ENCODE data around the gene KSR1.
"Not testable (repeated sequence)": the region's sequence is repeated elsewhere in the genome, so short reads cannot be mapped to it uniquely, and the experiment has no call there.

KSR1 gene

DNA sequence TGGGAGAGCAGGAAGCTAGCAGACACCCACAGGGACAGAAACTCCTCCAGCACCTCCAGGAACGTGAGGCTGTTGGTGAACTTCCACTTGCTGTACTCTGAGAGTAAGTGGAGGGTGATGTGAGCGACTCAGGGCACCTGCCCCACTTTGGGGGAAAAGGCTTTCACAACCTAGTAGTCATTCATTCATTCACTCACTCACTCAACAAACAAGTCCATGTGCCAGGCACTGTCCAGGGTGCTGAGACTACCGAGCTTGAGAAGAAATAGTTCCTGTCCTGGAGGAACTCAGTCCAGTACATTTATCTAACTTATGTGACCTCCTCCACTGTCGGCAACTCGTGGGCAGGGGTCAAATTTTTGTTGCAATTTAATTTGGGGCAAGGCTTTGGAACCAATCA, 201.4 kb downstream of the KSR1 start:
- no peak for DNase-seq (ENCODE audit: low read depth)

DNA sequence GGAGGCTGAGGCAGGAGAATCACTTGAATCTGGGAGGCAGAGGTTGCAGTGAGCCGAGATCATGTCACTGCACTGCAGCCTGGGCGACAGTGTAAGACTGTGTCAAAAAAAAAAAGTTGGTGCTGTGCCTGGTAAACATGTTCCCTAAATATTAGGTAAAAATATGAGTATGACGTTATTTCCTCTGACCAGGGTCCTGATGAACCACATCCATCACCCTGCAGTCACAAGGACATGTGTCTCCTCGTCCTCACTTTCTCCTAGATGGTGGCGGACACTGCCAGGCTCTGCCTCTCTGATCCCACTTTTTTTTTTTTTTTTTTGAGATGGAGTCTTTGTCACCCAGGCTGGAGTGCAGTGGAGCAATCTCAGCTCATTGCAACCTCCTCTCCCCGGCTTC, 203.4 kb downstream of the KSR1 start:
- no peak for DNase-seq (ENCODE audit: low read depth)

DNA sequence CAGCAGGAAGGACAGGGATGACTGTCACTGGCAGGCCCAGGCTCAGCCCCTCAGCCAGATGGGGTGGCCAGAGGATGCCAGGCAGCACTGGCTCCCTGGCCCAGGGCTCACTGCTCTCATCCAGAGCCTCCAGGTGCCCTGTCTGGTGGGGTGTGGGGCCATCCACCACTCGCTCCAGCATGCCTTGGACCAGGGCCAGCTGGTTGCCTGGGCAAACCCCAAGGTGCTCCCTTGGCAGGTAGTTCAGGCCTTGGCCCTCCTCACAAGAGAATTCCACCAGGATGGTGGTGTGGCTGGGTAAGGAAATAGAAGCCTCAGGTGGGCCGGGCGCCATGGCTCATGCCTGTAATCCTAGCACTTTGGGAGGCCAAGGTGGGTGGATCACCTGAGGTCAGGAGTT, 204.2 kb downstream of the KSR1 start:
- DNase-seq (ENCODE audit: low read depth), result no peak

DNA sequence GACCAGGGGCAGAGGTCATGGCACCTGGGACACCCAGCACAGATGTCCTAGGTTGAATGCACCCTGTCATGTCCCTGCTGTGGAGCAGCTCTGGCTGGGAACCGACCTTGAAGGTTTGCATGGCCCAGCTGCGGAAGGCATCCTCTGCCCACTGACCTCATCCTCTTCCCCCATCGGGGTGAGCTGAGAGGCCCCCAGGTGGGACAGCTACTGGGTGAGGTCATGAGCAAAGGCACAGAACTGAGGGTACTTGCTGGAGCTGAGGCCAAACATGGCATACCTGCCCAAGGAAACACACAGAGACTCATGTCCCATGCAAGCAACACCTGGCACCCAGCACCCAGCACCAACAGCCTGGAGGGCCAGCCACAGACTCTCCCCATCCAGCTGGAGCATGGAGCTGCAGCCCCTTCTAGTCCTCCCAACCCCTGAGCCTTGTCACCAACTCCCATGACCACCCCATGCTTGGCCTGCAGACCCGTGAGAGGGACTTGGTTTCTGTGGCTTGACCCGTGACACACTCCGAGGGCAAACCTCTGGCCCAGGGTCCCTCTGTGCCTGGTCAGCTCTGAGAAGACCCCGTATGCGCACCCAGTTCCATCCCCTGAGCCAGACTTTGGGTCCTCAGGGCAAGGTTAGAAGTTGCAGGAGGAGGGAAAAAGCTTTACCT, 207.8 kb downstream of the KSR1 start:
- DNase-seq (ENCODE audit: low read depth), result no peak

DNA sequence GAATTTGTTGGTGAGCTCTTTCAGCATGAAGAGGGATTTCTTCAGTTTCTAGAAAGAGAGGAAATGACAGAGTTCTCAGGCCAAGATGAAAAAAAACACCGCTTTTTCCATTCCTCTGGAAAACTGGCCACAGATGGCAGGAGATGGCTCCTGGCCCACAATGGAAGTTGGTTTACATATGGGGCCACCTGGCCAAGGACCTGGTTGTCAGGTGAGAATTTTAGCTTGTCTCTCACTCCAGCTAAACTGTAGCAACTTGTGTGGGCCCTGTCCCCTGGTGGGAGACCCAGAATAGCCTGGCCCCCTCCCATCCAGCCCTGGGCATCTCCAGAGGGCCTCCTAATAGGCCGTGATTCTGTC, 208.3 kb downstream of the KSR1 start:
- DNase-seq (ENCODE audit: low read depth), result no peak

DNA sequence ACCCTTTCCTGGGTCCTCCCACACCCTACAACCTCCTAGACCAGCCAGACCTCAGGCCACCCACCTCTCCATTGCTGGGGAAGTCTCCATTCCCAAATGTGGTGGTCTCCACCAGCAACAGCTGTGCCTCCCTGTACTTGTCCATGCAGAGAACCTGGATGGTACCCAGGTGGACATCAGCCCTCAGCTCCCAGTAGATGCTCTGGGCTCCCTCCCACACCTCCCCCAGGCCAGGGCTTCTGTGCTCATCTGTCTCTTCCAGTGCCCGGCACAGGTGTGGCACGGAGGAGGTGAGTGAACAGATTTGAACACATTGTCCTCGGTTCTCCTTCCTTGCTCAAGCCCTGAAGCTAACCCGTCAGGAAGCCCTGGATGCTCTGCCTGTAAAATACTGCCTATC, 209.3 kb downstream of the KSR1 start:
- DNase-seq (ENCODE audit: low read depth), result no peak

DNA sequence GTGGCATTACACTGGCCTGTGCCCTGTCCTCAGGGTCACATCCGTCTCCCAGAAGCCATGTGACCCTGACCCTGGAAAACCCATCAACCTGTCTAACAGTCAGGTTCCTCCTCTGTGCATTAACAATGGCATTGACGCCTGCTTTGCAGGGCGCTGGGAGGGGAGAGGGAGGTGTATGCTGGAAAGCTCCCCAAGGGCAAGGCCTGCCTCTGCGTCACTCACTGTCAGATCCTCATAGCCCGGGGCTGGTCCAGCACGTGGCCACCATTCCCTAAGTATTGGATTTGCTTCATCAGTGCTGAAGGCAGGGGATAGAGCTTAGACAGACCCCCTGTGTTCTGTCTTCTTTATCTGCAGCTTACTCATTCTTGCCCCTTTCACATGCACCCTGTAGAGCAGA, 210.0 kb downstream of the KSR1 start:
- not testable (repeated sequence) for DNase-seq (ENCODE audit: low read depth)

DNA sequence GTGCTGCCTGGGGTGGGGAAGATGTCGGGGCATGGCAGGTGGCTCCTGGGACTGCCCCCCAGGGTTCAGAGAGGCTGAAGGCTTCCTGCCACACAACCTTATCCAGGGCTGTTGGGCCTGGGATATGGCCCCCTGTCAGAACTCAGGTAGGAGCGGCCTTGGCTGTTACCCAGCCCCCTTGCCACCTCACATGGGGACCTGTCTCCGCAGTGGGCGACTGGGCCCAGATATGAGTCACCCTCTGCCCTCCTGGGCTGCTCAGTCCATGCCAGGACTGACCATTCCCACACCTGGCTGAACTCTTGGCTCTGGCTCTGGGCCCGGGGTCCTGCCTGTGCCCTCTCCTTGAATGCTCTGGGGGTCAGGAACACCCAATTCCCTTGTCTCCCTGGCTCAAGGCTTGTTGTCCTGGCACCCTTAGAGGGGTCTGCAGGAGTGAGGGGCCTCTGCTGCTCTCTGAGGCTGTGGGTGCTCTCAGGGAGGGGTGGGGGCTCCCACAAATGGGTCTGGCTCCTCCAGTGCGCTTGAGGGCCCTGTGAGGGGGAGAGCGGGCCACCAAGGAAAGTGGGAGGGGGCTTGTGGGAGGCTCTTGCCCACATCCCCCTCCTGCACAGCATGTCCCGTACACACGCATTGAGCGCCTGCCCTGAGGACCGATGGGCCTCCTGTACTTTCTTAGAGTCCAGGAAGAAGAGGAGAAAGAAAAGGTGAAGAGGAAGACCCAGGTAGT, 210.7 kb downstream of the KSR1 start:
- no peak for DNase-seq (ENCODE audit: low read depth)

DNA sequence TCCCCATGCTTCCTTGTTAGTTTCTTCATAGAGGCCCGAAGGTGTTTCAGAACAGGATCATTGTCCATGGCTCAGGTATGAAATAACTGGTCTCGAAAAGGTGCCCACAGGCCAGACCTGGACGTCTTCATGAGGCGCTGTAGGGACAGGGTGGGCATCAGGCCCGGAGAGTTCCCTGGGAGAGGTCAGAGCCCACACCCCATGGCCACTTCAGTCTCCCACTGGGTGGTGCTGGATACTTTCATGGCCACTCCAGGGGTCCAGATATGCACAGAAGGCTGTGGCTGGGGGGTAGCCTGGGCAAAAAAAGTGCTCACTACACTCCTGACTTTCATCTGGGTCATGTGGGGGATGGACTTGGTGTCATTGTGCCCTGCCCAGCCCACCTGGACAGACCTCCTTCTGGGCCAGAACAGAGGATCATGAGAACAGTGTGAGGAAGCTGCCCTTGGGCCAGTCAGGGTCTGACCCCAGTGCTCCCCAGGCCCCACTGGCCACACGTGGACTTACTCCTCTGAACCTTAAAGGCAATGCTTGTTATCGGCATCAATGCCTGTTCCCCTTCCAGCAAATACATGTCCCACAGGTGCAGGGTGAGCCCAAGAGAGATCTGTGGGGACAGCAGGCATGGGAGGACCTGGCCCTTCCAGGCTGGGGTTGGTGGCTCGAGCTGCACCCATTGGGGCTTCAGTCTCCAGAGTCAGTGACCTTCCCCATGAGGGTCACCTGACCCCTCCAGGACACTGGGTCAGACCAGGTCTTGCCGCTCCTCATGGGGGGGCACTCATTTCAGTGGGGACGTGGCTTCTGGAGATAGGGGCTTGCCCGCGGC, 211.6 kb downstream of the KSR1 start:
- DNase-seq (ENCODE audit: low read depth), result no peak

DNA sequence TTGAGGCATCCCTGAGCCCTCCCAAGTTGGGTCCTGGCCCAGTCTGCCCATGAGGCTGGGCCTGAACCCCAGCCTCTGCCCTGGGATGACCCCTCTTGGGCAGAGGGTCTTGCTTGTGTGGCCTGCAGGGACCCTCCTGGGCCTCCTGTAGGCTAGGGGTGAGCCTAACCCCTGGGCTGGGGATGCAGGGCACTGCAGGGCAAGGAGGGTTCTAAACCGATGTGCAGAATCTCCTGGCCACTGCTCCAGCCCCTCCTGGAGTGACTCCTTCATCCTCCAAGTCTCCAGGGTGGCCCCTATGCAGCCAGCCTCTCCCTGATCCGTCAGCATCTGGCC, 212.2 kb downstream of the KSR1 start:
- DNase-seq (ENCODE audit: low read depth), result no peak

DNA sequence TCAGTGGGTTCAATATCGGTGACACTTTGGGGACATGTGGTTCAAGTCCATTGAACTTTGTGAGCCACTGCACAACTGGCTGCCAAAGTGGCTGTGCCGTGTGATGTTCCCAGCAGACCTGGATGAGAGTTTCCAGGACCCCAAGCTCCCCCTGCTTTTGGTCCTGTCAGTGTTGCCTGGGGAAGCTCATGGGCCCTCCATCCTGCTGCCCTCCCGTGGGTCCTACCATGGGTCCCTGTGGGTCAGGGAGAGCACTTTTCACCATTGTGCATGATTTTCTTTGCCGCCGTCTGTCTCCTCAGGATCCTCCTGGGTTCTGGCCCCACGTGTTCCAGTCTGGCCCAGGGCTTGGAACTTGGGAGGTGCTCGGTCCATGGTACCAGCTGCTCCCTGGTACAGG, 212.9 kb downstream of the KSR1 start:
- no peak for DNase-seq (ENCODE audit: low read depth)

DNA sequence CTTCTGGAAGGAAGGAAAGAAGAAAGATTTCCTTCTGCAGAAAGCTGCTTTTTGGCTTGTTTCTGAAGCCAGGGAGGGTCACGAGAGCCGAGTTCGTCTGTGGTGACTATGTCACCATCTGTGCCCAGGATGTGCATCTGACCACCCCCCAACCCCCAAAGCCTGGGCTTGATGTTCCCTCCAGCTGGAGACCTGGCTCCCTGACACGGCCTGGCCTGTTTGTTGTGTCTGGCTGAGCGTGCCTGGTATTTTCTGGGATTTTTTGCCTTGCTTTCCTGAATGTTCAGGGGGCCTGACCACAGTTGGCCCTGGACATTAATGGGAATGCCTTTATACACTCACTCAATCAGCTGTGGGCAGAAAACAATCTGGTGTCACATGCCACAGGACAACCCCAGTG, 213.6 kb downstream of the KSR1 start:
- no peak for DNase-seq (ENCODE audit: low read depth)

DNA sequence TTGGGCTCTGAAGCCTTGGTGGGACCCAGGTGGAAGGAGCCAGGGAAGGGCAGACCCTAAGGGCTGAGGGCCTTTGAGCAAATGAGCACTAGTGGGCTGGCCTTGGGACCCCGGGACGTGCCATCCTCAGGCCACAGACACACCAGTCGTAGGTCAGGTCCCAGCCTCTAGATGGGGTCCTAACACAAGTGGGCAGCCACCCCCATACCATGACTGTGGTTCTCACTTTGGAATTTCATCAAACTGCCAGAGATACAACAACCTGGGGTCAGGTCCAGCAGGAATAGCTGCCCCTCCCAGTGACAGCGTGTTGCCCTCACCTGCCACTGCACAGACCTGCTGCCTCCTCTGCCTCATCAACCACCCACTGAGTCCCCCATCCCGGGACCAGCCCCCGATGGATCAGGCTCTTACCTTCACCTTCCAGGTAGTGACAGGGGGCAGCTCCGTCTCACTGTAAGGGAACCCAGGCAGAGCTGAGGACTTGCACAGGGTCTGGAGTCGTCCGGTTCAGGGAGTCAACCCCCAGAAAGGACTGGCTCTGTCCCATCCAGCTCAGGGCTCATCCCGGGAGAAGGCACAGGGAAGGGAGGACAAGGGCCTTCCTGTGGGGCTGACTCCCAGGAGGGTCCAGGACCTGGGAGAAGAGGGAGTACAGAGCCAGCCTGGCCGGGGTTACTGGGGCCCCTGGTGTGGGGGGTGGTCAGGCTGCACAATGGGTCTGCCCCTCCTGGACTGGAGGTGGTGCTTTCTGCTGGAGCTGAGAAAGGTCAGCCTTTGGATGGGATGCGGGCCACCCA, 214.7 kb downstream of the KSR1 start:
- DNase-seq (ENCODE audit: low read depth), result no peak

DNA sequence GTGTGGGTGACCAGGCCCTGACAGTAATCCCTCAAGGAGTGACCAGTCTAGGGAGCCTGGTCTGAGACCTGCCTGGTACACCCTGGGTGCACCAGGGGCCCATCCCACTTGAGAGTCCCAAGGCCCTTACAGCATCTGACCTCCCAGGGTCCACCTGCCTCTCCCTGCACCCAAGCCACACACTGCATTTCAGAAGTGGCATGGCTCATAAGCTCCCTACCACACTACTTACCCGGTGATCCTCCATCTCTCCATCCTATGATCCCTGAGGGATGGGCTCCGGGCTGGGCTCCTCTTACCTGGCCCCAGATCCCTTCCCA, 215.3 kb downstream of the KSR1 start:
- DNase-seq (ENCODE audit: low read depth), result no peak

DNA sequence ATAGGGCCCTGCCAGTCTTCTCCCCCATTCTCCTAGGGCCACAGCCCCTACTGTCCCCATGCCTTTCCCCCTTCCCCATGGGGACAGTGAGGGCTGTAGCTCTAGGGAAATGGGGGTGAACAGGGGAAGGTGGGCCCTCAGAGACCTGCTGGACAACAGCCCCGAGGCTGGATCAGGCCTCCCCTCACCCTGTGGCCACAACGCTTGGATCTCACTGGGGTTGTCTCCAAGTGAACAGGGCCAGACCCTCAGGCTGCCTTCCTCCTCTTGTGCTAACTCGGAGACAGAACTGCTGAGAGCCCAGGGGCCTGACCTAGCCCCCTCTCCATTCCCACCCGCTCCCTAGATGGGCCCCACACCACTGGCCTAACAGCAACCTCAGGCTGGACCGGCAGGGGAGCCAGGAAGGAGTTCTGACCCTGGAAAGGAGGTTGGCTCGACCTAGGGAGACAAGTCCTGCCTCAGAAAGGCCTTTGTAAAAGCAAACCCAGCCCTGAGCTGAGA, 215.8 kb downstream of the KSR1 start:
- DNase-seq (ENCODE audit: low read depth), result not testable (repeated sequence)

DNA sequence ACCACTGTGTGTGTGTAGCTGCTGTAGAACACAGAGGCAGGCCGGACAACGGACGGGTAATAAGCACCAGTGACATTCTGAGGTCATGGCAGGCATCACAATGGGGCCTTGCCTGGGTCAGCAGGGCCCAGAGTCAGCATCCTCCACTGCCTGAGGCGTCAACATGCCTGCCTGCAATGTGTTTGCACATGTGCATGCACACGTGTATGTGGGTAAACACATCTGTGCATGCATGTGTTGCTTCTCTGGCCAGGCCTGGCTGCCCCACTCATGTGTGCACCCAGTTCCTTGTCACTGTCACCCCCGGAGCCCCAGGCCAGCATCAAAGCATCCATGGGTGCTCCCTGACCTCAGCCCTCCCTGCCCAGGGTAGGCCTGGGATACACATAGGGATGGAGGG, 218.1 kb downstream of the KSR1 start:
- DNase-seq (ENCODE audit: low read depth), result no peak
